ENCODE results near the gene FHOD1.
A peak's percentile ranks its signal among the peaks of the same experiment; 100 is the strongest.

The FHOD1 gene

GRCh38 chr16:67186550-67186950 lies 60.7 kb downstream of the FHOD1 start:
- no peak for TF ChIP-seq POLR2AphosphoS5 (IDR thresholded peaks at IDR 0.05; ENCODE audit: low read depth, low read length)
- no peak for TF ChIP-seq FOXP2 (optimal IDR thresholded peaks at IDR 0.05; ENCODE audit: borderline replicate concordance, extremely low read depth, extremely low read length, insufficient read depth)
- TF ChIP-seq REST (IDR thresholded peaks at IDR 0.05; ENCODE audit: insufficient read depth in 1 of 2, low read depth in 2 of 2, low read length in 2 of 2), result no peak
- no peak for TF ChIP-seq TAF1 (IDR thresholded peaks at IDR 0.05; ENCODE audit: borderline replicate concordance, insufficient read depth, low read length)
- TF ChIP-seq SIN3A (IDR thresholded peaks at IDR 0.05; ENCODE audit: borderline replicate concordance, insufficient read depth, low read length), result no peak

- TF ChIP-seq POLR2AphosphoS5 (IDR thresholded peaks at IDR 0.05; ENCODE audit: low read depth, low read length), result no peak
- TF ChIP-seq SIN3A (IDR thresholded peaks at IDR 0.05; ENCODE audit: borderline replicate concordance, insufficient read depth, low read length), result no peak
- TF ChIP-seq TAF1 (IDR thresholded peaks at IDR 0.05; ENCODE audit: borderline replicate concordance, insufficient read depth, low read length), result no peak
- TF ChIP-seq FOXP2 (optimal IDR thresholded peaks at IDR 0.05; ENCODE audit: borderline replicate concordance, extremely low read depth, extremely low read length, insufficient read depth), result no peak
- TF ChIP-seq REST (IDR thresholded peaks at IDR 0.05; ENCODE audit: insufficient read depth in 1 of 2, low read depth in 2 of 2, low read length in 2 of 2), result no peak
These were observed 61.6 kb downstream of the FHOD1 start for GRCh38 chr16:67185651-67186134.

- TF ChIP-seq FOXP2 (optimal IDR thresholded peaks at IDR 0.05; ENCODE audit: borderline replicate concordance, extremely low read depth, extremely low read length, insufficient read depth) (no peak), REST (IDR thresholded peaks at IDR 0.05; ENCODE audit: insufficient read depth in 1 of 2, low read depth in 2 of 2, low read length in 2 of 2) (peak; percentile 99), SIN3A (IDR thresholded peaks at IDR 0.05; ENCODE audit: borderline replicate concordance, insufficient read depth, low read length) (peak; percentile 98)
These were observed 62.2 kb downstream of the FHOD1 start for GRCh38 chr16:67184995-67185650.

GRCh38 chr16:67184453-67184994 lies 62.8 kb downstream of the FHOD1 start:
- no peak for TF ChIP-seq REST (IDR thresholded peaks at IDR 0.05; ENCODE audit: insufficient read depth in 1 of 2, low read depth in 2 of 2, low read length in 2 of 2)
- TF ChIP-seq TAF1 (IDR thresholded peaks at IDR 0.05; ENCODE audit: borderline replicate concordance, insufficient read depth, low read length), result no peak
- TF ChIP-seq FOXP2 (optimal IDR thresholded peaks at IDR 0.05; ENCODE audit: borderline replicate concordance, extremely low read depth, extremely low read length, insufficient read depth), result no peak

Measured in PFSK-1 (cell line).